ENCODE measurements around the gene SGPL1. TPM values are rescaled to one million over a fixed set of nuclear protein-coding genes. Genes with fewer than 3 reads are reported as not detected.
"Not testable (repeated sequence)": the region's sequence is repeated elsewhere in the genome, so short reads cannot be mapped to it uniquely, and the experiment has no call there.

SGPL1 gene
- polyA plus RNA-seq, 1 donor: 49.0 TPM

- not testable (repeated sequence) for DNase-seq; H3K36me3 ChIP-seq (ENCODE audit: control insufficient read depth, insufficient read depth, low read length); H3K4me1 ChIP-seq (ENCODE audit: control insufficient read depth, insufficient read depth, low read length); H3K4me3 ChIP-seq (ENCODE audit: low read length); H3K9me3 ChIP-seq (ENCODE audit: control insufficient read depth, low read depth, low read length); H3K27ac ChIP-seq (ENCODE audit: low read length)
- WGBS (ENCODE audit: insufficient coverage, low lambda C conversion rate): no CpG with 5 or more reads among the region's 10 CpGs
- H3K27me3 ChIP-seq (ENCODE audit: control insufficient read depth, insufficient read depth, low read length): peaks cover 10% of the 10 kb centered on the region
Observed at GRCh38 chr10:70919906-70920305, 104.2 kb downstream of the SGPL1 start.

GRCh38 chr10:70920519-70920918 is 104.8 kb downstream of the SGPL1 start:
- H3K27me3 ChIP-seq (ENCODE audit: control insufficient read depth, insufficient read depth, low read length): peaks cover 10% of the 10 kb centered on the region
- no peak overlapping the region for H3K4me3 ChIP-seq (ENCODE audit: low read length)
- no peaks in the 10 kb centered on the region for H3K9me3 ChIP-seq (ENCODE audit: control insufficient read depth, low read depth, low read length)
- DNase-seq: peak in 1 of 2 donors; percentile 52
- H3K36me3 ChIP-seq (ENCODE audit: control insufficient read depth, insufficient read depth, low read length): no peaks in the 10 kb centered on the region
- H3K4me1 ChIP-seq (ENCODE audit: control insufficient read depth, insufficient read depth, low read length): no peaks in the 10 kb centered on the region
- no peak overlapping the region for H3K27ac ChIP-seq (ENCODE audit: low read length)
- WGBS (ENCODE audit: insufficient coverage, low lambda C conversion rate): no CpG with 5 or more reads among the region's 4 CpGs

DNA sequence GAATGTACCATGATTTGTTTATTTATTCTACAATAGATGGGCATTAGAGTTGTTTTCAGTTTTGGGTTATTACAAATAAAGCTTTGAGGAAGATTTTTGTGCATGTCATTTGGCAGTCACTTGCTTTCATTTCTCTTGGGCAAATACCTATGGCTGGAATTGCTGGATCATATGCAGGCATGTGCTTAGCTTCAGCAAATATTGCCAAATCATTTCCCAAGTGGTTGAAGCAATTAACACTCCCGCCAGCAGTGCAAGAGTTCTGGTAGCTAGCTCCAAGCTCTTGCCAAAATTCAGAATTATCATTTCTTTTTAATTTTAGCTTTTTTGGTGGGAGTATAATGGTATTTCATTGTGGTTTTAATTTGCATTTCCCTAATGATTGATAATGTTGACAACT is 105.5 kb downstream of the SGPL1 start:
- Histone ChIP-seq H3K9me3 (ENCODE audit: control insufficient read depth, low read depth, low read length) (no peaks in the 10 kb centered on the region), H3K27me3 (ENCODE audit: control insufficient read depth, insufficient read depth, low read length) (peaks cover 10% of the 10 kb centered on the region), H3K4me1 (ENCODE audit: control insufficient read depth, insufficient read depth, low read length) (no peaks in the 10 kb centered on the region), H3K36me3 (ENCODE audit: control insufficient read depth, insufficient read depth, low read length) (no peaks in the 10 kb centered on the region), H3K4me3 (ENCODE audit: low read length) (no peak overlapping the region), H3K27ac (ENCODE audit: low read length) (no peak overlapping the region)
- DNase-seq: no peak
- no CpG with 5 or more reads among the region's 1 CpG for WGBS (ENCODE audit: insufficient coverage, low lambda C conversion rate)

GRCh38 chr10:70923696-70924095 is 107.9 kb downstream of the SGPL1 start:
- H3K9me3 ChIP-seq (ENCODE audit: control insufficient read depth, low read depth, low read length): no peaks in the 10 kb centered on the region
- H3K4me1 ChIP-seq (ENCODE audit: control insufficient read depth, insufficient read depth, low read length): no peaks in the 10 kb centered on the region
- no peak for DNase-seq
- H3K27ac ChIP-seq (ENCODE audit: low read length): no peak overlapping the region
- peaks cover 3% of the 10 kb centered on the region for H3K27me3 ChIP-seq (ENCODE audit: control insufficient read depth, insufficient read depth, low read length)
- no peak overlapping the region for H3K4me3 ChIP-seq (ENCODE audit: low read length)
- WGBS (ENCODE audit: insufficient coverage, low lambda C conversion rate): no CpG with 5 or more reads among the region's 8 CpGs
- H3K36me3 ChIP-seq (ENCODE audit: control insufficient read depth, insufficient read depth, low read length): no peaks in the 10 kb centered on the region

DNA sequence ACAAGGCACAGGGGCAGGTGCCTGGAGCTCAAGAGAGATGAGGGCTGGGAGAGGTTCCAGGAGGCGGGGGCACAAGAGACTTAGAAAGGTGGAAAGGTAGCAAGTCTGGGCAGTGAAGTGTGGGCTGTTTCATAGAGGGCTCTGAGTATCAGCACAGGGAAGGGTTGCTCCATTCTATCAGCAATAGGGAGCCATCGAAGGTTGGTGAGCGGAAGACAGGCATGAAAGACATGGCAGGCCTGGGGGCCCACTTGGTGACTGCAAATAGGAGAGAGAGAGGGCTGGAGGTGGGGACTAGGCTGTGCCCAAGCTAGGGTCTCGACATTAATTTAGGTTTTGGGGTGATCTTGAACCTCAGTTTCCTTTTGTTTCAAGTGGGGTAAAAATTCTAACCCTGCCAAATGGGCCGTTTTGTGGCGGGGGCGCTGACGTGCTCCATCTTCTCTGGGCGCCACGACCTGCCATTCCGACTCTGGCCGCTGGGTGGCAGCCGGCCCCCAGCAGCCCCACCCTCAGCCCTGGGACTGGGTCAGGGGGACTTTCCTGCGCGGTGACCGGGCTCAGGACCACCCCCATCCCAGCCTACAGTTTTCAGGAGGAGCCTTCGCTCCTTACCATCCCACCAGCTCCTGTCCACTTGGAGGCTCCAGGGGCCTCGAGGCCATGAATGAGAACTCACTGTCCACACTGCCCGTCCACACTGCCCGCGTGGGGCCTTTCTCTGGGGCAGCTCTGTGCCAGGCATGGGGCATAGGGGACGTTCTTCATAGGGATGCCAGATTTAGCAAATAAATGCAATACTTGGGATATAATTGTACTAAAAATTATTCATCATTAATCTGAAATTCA is 109.9 kb downstream of the SGPL1 start:
- WGBS (ENCODE audit: insufficient coverage, low lambda C conversion rate): 100% methylated on average over 2 of the region's 22 CpGs
- no peaks in the 10 kb centered on the region for H3K27me3 ChIP-seq (ENCODE audit: control insufficient read depth, insufficient read depth, low read length)
- no peaks in the 10 kb centered on the region for H3K36me3 ChIP-seq (ENCODE audit: control insufficient read depth, insufficient read depth, low read length)
- peak in 1 of 2 donors; percentile 33 for DNase-seq
- H3K4me3 ChIP-seq (ENCODE audit: low read length): no peak overlapping the region
- H3K4me1 ChIP-seq (ENCODE audit: control insufficient read depth, insufficient read depth, low read length): no peaks in the 10 kb centered on the region
- no peaks in the 10 kb centered on the region for H3K9me3 ChIP-seq (ENCODE audit: control insufficient read depth, low read depth, low read length)
- no peak overlapping the region for H3K27ac ChIP-seq (ENCODE audit: low read length)

DNA sequence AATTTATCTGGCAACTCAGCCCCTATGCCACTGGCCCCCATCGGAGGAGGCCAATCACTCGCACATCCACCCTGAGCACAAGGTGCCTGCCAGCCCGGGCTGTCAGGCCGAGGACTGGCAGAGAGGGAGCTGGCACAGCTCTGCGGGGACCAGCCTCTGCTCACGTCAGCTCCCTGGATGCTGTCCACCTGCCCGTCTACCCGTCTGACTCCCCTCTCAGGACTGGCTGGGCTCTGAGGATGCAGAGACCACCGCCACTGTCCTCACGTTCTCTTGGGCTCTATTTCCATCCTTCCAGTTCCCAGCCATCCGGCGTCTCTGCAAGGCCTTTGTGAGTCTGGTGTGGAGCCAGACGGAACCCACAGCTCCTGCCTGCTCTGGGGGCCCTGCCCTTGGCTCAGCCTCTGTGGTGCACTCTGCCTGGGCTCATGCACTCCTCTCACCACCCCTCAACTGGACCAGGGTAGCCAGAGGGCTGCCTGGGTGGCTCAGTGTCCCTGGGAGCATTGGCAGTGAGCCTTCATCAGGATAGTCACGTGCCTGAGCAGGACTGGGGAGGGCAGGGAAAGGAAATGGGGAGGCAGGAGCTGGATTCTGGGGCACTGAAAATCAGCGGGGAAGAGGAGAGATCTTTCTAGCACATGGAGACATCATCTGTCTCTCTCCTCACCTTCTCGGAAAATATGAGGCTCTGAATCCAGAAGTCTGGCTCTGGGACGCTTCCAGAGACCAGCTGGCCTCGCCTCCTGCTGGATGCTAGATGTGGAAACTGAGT is 110.7 kb downstream of the SGPL1 start:
- H3K27ac ChIP-seq (ENCODE audit: low read length): no peak overlapping the region
- no peaks in the 10 kb centered on the region for H3K27me3 ChIP-seq (ENCODE audit: control insufficient read depth, insufficient read depth, low read length)
- H3K4me3 ChIP-seq (ENCODE audit: low read length): no peak overlapping the region
- H3K9me3 ChIP-seq (ENCODE audit: control insufficient read depth, low read depth, low read length): no peaks in the 10 kb centered on the region
- H3K36me3 ChIP-seq (ENCODE audit: control insufficient read depth, insufficient read depth, low read length): no peaks in the 10 kb centered on the region
- H3K4me1 ChIP-seq (ENCODE audit: control insufficient read depth, insufficient read depth, low read length): no peaks in the 10 kb centered on the region
- WGBS (ENCODE audit: insufficient coverage, low lambda C conversion rate): no CpG with 5 or more reads among the region's 18 CpGs
- DNase-seq: no peak

DNA sequence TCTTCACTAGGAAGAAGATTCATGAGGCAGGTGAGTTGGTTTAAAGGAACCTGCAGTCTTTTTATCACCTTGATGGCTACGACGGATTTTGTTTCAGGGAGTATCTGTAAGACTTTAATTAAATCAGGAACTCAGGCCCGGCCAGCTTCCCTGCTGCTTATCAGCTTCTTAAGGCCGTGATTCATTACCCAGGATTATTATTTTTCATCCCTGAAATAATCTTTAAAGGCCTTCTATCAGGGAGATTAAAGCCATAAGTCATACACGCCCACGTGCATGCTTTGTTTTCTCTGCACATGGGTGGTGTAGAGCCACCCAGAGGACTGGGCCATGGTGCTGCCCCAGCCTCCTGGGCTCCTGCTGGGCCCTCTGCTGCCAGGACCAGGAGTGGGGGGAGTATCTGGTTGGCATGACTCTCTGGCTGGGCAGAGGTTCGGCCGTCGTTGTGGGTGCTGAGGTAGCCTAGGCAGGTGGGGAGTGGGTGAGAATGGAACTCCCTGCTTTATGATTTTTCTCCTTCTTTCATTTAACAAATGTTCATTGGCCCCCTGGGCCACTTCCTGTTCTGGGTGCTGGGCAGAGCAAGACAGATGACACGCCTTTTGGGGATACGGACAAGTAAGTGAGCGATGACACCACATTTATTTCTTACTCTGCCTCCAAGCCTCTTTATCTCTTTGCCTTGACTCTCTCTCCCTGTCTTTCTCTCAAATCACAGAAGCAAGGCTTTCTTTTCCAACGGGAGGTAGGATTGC is 111.6 kb downstream of the SGPL1 start:
- 20% methylated on average over 1 of the region's 13 CpGs for WGBS (ENCODE audit: insufficient coverage, low lambda C conversion rate)
- Histone ChIP-seq H3K4me1 (ENCODE audit: control insufficient read depth, insufficient read depth, low read length) (no peaks in the 10 kb centered on the region), H3K4me3 (ENCODE audit: low read length) (no peak overlapping the region), H3K36me3 (ENCODE audit: control insufficient read depth, insufficient read depth, low read length) (no peaks in the 10 kb centered on the region), H3K27me3 (ENCODE audit: control insufficient read depth, insufficient read depth, low read length) (no peaks in the 10 kb centered on the region), H3K27ac (ENCODE audit: low read length) (no peak overlapping the region), H3K9me3 (ENCODE audit: control insufficient read depth, low read depth, low read length) (no peaks in the 10 kb centered on the region)
- DNase-seq: no peak

- WGBS (ENCODE audit: insufficient coverage, low lambda C conversion rate): no CpG with 5 or more reads among the region's 8 CpGs
- no peak for DNase-seq
- Histone ChIP-seq H3K9me3 (ENCODE audit: control insufficient read depth, low read depth, low read length) (no peaks in the 10 kb centered on the region), H3K36me3 (ENCODE audit: control insufficient read depth, insufficient read depth, low read length) (no peaks in the 10 kb centered on the region), H3K27me3 (ENCODE audit: control insufficient read depth, insufficient read depth, low read length) (no peaks in the 10 kb centered on the region), H3K4me1 (ENCODE audit: control insufficient read depth, insufficient read depth, low read length) (no peaks in the 10 kb centered on the region), H3K4me3 (ENCODE audit: low read length) (no peak overlapping the region), H3K27ac (ENCODE audit: low read length) (no peak overlapping the region)
Observed at GRCh38 chr10:70928140-70928539, 112.4 kb downstream of the SGPL1 start.

DNA sequence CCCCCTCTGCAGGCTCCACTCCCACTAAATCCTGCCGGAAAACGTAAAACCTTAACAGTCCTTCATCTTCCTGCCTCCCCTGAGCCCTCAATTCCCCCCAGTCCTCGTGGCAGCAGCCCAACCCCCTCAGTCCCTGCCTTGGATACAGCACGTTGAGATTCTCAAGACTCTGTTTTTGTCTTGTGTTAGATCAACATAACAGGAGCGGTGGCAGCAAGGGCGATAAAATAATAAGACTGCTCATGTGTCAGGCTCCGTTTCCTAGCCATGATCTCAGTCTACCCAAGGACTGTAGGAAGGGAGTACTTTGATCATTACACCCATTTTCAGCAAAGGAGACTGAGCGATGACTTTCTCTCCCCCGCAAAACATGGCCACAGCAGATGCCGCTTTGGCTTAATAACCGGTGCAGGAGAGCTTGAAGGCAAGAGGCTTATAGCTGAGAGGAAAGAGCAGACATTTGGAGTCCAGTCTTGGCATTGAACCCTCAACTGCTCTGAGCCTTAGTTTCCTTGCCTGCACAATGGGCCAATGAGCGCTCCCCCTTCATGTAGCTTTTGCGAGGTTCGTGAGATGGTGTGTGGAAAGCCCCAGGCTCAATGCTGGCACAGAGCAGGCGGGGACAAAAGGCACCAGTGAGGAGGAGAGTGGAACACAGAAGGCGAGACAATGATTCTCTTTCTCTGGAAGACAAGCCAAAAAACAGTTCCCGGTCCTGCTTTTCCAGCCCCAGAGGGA is 114.7 kb downstream of the SGPL1 start:
- no peak overlapping the region for H3K4me3 ChIP-seq (ENCODE audit: low read length)
- no peak overlapping the region for H3K27ac ChIP-seq (ENCODE audit: low read length)
- H3K36me3 ChIP-seq (ENCODE audit: control insufficient read depth, insufficient read depth, low read length): no peaks in the 10 kb centered on the region
- no peaks in the 10 kb centered on the region for H3K4me1 ChIP-seq (ENCODE audit: control insufficient read depth, insufficient read depth, low read length)
- no peaks in the 10 kb centered on the region for H3K27me3 ChIP-seq (ENCODE audit: control insufficient read depth, insufficient read depth, low read length)
- no peak for DNase-seq
- H3K9me3 ChIP-seq (ENCODE audit: control insufficient read depth, low read depth, low read length): no peaks in the 10 kb centered on the region
- no CpG with 5 or more reads among the region's 17 CpGs for WGBS (ENCODE audit: insufficient coverage, low lambda C conversion rate)
